Measurements from ENCODE around the gene GLIS1.

Gene GLIS1

GRCh38 chr1:53755874-53756273, 16.9 kb upstream of the GLIS1 start:
- DNase-seq (ENCODE audit: low read depth) = no peak
- no peak overlapping the region for H3K4me3 ChIP-seq (ENCODE audit: low read depth, low read length)
- TF ChIP-seq, protein P1, sequence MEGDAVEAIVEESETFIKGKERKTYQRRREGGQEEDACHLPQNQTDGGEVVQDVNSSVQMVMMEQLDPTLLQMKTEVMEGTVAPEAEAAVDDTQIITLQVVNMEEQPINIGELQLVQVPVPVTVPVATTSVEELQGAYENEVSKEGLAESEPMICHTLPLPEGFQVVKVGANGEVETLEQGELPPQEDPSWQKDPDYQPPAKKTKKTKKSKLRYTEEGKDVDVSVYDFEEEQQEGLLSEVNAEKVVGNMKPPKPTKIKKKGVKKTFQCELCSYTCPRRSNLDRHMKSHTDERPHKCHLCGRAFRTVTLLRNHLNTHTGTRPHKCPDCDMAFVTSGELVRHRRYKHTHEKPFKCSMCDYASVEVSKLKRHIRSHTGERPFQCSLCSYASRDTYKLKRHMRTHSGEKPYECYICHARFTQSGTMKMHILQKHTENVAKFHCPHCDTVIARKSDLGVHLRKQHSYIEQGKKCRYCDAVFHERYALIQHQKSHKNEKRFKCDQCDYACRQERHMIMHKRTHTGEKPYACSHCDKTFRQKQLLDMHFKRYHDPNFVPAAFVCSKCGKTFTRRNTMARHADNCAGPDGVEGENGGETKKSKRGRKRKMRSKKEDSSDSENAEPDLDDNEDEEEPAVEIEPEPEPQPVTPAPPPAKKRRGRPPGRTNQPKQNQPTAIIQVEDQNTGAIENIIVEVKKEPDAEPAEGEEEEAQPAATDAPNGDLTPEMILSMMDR (conservative IDR thresholded peaks at IDR 0.05; ENCODE audit: low read depth, low read length) = no peak

- TF ChIP-seq, protein P1 (conservative IDR thresholded peaks at IDR 0.05; ENCODE audit: low read depth, low read length) = peak; percentile 86
- peak; percentile 85 for DNase-seq (ENCODE audit: low read depth)
- H3K4me3 ChIP-seq (ENCODE audit: low read depth, low read length) = no peak overlapping the region
Observed at GRCh38 chr1:53754484-53755312, 15.7 kb upstream of the GLIS1 start.

DNA sequence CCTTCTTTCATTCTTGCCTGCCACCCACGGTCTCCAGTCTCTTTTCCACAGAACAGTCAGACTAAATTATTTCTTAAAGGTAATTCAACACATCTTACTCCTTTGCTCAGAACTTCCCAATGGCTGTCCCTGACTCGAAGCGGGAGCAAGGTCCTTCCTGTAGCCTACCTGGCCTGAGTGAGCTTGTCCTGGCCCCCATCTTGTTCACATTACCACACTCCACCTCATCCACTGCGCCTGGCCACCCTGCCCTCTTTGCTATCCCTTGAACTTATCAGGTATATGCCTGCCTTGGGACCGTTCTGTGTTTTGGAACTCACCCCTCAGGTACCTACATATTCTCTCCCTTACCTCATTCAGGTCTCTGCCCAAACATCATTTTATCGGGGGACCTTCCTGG, 13.3 kb upstream of the GLIS1 start:
- H3K4me3 ChIP-seq (ENCODE audit: low read depth, low read length) = no peak overlapping the region
- no peak for DNase-seq (ENCODE audit: low read depth)
- TF ChIP-seq, protein P1 (conservative IDR thresholded peaks at IDR 0.05; ENCODE audit: low read depth, low read length) = no peak

DNA sequence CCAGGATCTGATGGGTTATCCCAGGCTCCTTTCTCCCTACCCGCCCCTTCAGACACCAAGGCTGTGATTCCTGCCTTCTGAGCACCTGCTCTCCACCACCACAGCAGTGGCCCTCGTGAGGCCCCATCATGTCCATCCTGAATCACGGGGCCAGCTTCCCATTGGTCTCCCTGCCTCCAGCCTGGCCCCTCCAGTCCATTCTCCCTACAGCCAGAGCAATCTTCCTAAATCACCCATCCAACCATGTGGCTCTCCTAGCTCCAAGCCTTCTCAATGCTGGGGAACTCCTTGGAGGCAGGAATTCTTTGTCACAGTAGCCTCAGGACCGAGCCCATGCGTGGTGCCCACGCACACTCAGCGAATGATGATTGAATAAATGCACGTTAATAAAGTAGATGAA, 8.9 kb upstream of the GLIS1 start:
- no peak for DNase-seq (ENCODE audit: low read depth)

DNA sequence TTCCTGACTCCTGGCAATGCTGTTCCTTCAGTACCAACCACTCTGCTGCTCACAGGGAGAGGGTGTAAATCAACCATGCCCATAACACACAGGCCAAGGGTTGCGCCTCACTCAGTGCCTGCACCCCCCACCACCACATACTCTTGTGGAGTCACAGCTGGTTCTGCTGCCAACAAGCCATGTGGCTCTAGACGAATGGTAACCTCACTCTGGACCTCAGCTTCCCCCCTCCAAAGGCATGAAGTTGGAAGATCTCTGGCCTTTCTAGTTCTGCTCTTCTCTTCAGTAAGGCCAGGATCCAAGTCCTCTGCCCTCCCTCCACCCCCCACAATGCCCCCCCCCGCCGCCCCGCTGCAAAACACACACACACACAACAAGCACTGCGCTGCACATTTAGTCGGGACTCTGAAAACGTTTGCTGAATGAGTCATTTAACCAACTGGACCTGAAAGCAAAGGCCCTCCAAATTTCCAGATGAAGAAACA, 1.7 kb upstream of the GLIS1 start:
- H3K4me3 ChIP-seq (ENCODE audit: low read depth, low read length) = peak overlapping the region; percentile 1
- peak; percentile 92 for DNase-seq (ENCODE audit: low read depth)
- TF ChIP-seq, protein P1 (conservative IDR thresholded peaks at IDR 0.05; ENCODE audit: low read depth, low read length) = no peak

More for the DNA sequence above, 8.9 kb upstream of the GLIS1 start:
- TF ChIP-seq, protein P1 (conservative IDR thresholded peaks at IDR 0.05; ENCODE audit: low read depth, low read length) = no peak
- no peak overlapping the region for H3K4me3 ChIP-seq (ENCODE audit: low read depth, low read length)

- TF ChIP-seq, protein P1 (conservative IDR thresholded peaks at IDR 0.05; ENCODE audit: low read depth, low read length) = no peak
- DNase-seq (ENCODE audit: low read depth) = peak; percentile 41
- peak overlapping the region; percentile 86 for H3K4me3 ChIP-seq (ENCODE audit: low read depth, low read length)
Observed at GRCh38 chr1:53738205-53739108, 507 bp downstream of the GLIS1 start.
